ENCODE data around the gene PRKCD.
"Not testable (repeated sequence)": the region's sequence is repeated elsewhere in the genome, so short reads cannot be mapped to it uniquely, and the experiment has no call there.

PRKCD gene

GRCh38 chr3:53140847-53141845 lies 19.9 kb upstream of the PRKCD start:
- DNase-seq = no peak

GRCh38 chr3:53142986-53143385 lies 18.0 kb upstream of the PRKCD start:
- DNase-seq = no peak

GRCh38 chr3:53144446-53144845 lies 16.6 kb upstream of the PRKCD start:
- no peak for DNase-seq

GRCh38 chr3:53144862-53145712 lies 15.9 kb upstream of the PRKCD start:
- no peak for DNase-seq

GRCh38 chr3:53145713-53146080 lies 15.3 kb upstream of the PRKCD start:
- DNase-seq = no peak

GRCh38 chr3:53146319-53146891 lies 14.6 kb upstream of the PRKCD start:
- DNase-seq = no peak

GRCh38 chr3:53147151-53147902 lies 13.7 kb upstream of the PRKCD start:
- DNase-seq = no peak

- DNase-seq = no peak
Observed at GRCh38 chr3:53147903-53148400, 13.1 kb upstream of the PRKCD start.

GRCh38 chr3:53149006-53149690 lies 11.9 kb upstream of the PRKCD start:
- no peak for DNase-seq

- no peak for DNase-seq
Observed at GRCh38 chr3:53149699-53150098, 11.3 kb upstream of the PRKCD start.

GRCh38 chr3:53150247-53151085 lies 10.5 kb upstream of the PRKCD start:
- DNase-seq = no peak

- not testable (repeated sequence) for DNase-seq
Observed at GRCh38 chr3:53151086-53151438, 9.9 kb upstream of the PRKCD start.

- no peak for DNase-seq
Observed at GRCh38 chr3:53151465-53151864, 9.5 kb upstream of the PRKCD start.

- no peak for DNase-seq
Observed at GRCh38 chr3:53151870-53152660, 8.9 kb upstream of the PRKCD start.

- DNase-seq = no peak
Observed at GRCh38 chr3:53153264-53153823, 7.7 kb upstream of the PRKCD start.

- DNase-seq = no peak
Observed at GRCh38 chr3:53153980-53154379, 7.0 kb upstream of the PRKCD start.

GRCh38 chr3:53154881-53155285 lies 6.1 kb upstream of the PRKCD start:
- no peak for DNase-seq

- no peak for DNase-seq
Observed at GRCh38 chr3:53155760-53156159, 5.2 kb upstream of the PRKCD start.

- no peak for DNase-seq
Observed at GRCh38 chr3:53156368-53156834, 4.6 kb upstream of the PRKCD start.
